ENCODE results near the gene GALNTL6.

GRCh38 chr4:171793723-171794122 lies 19.5 kb upstream of the GALNTL6 start:
- no peak for TF ChIP-seq CTCF (IDR thresholded peaks at IDR 0.05)
- TF ChIP-seq POLR2AphosphoS5 (IDR thresholded peaks at IDR 0.05): no peak

Measured in suprapubic skin (tissue), 3 donors.